ENCODE measurements around the gene KLF18.

KLF18 gene

DNA sequence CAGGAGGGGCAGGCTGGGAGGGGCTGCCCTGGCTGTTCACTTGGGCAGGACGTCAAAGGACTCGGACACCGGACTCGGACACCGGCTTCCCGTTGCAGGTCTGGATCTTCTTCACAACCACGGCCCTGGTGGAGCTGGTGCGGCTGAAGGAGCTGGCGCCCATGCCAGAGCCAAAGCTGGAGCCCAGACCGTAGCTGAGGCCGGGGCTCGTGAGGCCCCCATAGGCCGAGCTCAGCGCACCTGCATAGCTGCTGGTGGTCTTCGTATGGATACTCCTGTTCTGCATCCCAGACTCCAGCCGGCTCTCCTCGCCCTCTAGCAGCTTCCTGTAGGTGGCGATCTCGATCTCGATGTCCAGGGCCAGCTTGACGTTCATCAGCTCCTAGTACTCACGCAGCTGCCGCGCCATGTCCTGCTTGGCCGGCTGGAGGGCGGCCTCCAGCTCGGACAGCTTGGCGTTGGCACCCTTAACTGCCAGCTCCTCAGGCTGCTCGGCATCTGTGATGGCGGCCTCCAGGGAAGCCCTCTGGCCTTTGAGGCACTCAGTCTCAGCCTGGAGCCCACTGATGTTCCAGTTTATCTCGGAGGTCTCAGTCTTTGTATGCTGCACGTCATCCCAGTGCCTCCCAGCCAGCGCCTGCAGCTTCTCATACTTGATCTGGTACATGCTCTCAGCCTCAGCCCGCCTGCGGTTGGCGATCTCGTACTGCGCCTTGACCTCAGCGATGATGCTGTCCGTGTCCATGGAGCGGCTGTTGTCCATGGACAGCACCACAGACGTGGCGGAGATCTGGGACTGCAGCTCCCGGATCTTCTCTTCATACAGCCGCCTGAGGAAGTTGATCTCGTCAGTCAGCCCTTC lies 37.9 kb downstream of the KLF18 start:
- H3K4me3 ChIP-seq (ENCODE audit: low read depth, low read length), result no peak overlapping the region
- TF ChIP-seq, protein P1, sequence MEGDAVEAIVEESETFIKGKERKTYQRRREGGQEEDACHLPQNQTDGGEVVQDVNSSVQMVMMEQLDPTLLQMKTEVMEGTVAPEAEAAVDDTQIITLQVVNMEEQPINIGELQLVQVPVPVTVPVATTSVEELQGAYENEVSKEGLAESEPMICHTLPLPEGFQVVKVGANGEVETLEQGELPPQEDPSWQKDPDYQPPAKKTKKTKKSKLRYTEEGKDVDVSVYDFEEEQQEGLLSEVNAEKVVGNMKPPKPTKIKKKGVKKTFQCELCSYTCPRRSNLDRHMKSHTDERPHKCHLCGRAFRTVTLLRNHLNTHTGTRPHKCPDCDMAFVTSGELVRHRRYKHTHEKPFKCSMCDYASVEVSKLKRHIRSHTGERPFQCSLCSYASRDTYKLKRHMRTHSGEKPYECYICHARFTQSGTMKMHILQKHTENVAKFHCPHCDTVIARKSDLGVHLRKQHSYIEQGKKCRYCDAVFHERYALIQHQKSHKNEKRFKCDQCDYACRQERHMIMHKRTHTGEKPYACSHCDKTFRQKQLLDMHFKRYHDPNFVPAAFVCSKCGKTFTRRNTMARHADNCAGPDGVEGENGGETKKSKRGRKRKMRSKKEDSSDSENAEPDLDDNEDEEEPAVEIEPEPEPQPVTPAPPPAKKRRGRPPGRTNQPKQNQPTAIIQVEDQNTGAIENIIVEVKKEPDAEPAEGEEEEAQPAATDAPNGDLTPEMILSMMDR (IDR thresholded peaks at IDR 0.05; ENCODE audit: insufficient read depth, low read depth, low read length, missing control alignments), result no peak
- DNase-seq (ENCODE audit: low read depth), result no peak

DNA sequence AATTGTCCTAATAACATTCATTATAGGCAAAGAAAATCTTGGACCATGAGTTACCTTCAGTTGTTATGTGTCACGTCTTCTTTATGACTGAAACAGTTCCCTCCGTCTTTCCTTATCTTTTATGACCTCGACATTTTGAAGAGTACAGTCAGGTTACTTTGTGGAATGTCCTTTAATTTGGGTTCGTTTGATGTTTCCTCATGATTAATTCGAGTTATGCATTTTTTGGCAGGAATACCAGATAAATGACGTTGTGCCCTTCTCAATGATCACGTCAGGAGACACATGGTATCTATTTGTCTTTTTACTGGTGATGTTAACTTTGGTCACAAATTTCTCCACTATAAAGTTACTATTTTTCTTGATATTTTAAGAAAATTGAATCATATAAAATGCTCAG lies 40.1 kb downstream of the KLF18 start:
- no peak overlapping the region for H3K4me3 ChIP-seq (ENCODE audit: low read depth, low read length)
- no peak for DNase-seq (ENCODE audit: low read depth)
- TF ChIP-seq, protein P1 (IDR thresholded peaks at IDR 0.05; ENCODE audit: insufficient read depth, low read depth, low read length, missing control alignments), result no peak

DNA sequence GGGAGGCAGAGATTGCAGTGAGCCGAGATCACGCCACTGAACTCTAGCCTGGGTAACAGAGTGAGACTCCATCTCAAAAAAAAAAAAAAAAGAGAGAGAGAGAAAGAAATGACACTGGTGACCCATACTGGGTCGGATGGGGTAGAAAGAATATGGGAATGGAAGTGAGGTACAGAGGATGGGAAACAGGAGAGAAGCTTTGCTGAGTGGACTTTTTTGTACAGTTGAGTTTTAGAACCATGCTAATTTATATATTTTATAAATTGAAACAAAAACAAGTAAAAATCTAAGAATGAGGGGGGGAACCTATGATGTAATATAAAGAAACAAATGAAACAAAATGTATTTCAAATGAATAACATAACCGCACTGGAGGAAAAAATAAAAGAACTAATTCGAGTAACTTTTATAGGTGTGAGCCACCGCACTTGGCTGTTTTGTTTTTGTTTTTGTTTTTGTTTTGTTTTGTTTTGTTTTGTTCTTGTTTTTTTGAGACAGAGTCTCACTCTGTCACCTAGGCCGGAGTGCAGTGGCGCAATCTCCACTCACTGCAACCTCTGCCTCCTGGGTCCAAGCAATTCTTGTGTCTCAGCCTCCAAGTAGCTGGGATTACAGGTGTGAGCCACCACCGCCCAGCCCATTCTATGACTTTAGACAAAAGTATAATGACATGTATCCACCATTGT lies 41.1 kb downstream of the KLF18 start:
- H3K4me3 ChIP-seq (ENCODE audit: low read depth, low read length), result no peak overlapping the region
- DNase-seq (ENCODE audit: low read depth), result no peak
- TF ChIP-seq, protein P1 (IDR thresholded peaks at IDR 0.05; ENCODE audit: insufficient read depth, low read depth, low read length, missing control alignments), result no peak

DNA sequence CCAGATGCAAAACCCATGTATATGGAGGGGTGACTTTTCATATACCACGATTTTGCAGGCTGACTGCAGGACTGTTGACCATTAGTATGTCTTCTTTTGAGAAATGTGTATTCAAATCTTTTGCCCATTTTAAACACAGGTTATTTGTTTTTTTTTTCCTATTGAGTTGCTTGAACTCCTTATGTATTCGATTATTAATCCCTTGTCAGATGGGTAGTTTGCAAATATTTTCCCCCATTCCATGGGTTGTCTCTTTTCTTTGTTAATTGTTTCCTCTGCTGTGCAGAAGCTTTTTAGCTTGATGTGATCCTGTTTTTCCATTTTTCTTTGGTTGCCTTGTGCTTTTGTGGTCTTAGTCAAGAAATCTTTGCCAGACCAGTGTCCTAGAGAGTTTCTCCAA lies 47.4 kb downstream of the KLF18 start:
- DNase-seq (ENCODE audit: low read depth), result no peak
- no peak overlapping the region for H3K4me3 ChIP-seq (ENCODE audit: low read depth, low read length)
- TF ChIP-seq, protein P1 (IDR thresholded peaks at IDR 0.05; ENCODE audit: insufficient read depth, low read depth, low read length, missing control alignments), result no peak

DNA sequence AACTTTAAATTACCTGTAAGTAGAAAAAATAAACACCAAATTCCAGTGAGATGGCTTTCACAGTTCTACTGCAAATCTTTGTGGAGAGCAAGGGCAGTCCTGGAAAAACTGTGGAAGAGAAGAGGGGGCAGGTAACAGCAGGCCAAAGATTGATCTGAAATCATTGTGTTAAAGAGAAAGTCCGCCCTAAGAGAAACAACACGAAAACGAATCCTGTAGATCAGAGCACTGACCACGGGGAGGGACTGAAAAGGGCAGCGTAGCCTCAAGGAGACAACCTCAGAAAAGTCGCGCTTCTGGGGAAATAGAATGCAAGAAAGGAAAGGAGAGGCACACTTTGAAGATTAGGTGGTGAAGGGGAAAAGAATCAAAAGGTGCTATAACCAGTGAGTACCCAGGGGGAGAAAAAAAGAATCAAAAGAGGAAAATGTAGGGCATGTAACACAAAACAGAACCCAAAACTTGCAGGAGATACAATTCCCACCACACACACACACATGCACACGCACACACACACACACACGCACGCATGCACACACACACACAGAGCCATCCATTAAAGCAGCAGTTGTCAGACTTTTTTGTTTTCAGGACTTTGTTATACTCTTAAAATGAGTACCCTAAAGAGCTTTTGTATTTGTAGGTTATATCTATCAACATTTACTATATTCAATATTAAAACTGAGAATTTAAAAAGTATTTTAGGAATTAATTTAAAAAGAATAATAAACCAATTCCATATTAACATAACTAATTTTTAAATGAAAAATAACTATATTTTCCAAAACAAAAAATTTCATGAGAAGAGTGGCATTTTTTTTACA lies 50.8 kb downstream of the KLF18 start:
- TF ChIP-seq, protein P1 (IDR thresholded peaks at IDR 0.05; ENCODE audit: insufficient read depth, low read depth, low read length, missing control alignments), result no peak
- DNase-seq (ENCODE audit: low read depth), result no peak
- no peak overlapping the region for H3K4me3 ChIP-seq (ENCODE audit: low read depth, low read length)

DNA sequence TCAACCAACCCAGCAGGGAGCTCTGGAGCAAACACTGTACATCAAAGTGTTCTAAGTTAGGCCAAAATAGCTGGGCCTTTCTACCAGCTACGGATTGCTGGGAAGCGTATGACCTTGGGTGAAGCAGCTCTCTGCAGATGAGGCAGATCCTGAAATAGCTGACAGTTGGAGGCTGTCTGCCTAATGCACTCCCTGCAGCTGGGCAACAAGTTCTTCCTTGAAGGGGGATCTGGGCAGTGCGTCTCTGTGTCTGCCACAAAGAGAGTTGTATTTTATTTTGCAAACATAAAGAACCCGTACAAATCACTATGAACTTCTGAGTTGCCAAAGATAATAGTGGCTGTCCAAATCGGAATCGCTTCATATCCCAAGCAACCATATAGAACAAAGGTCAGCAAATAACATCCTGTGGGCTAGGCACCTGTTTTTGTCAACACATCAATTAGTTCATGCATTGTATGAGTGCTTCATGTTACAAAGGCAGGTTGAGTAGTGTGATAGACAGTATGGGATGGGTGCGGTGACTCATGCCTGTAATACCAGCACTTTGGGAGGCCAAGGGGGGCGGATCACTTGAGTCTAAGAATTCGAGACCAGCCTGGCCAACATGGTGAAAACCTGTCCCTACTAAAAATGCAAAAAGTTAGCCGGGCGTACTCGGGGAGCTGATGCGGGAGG lies 51.9 kb downstream of the KLF18 start:
- no peak for DNase-seq (ENCODE audit: low read depth)
- H3K4me3 ChIP-seq (ENCODE audit: low read depth, low read length), result no peak overlapping the region
- TF ChIP-seq, protein P1 (IDR thresholded peaks at IDR 0.05; ENCODE audit: insufficient read depth, low read depth, low read length, missing control alignments), result no peak

Data from GM12865 (cell line).